Measurements from ENCODE around the gene C1QL1.

Gene C1QL1

DNA sequence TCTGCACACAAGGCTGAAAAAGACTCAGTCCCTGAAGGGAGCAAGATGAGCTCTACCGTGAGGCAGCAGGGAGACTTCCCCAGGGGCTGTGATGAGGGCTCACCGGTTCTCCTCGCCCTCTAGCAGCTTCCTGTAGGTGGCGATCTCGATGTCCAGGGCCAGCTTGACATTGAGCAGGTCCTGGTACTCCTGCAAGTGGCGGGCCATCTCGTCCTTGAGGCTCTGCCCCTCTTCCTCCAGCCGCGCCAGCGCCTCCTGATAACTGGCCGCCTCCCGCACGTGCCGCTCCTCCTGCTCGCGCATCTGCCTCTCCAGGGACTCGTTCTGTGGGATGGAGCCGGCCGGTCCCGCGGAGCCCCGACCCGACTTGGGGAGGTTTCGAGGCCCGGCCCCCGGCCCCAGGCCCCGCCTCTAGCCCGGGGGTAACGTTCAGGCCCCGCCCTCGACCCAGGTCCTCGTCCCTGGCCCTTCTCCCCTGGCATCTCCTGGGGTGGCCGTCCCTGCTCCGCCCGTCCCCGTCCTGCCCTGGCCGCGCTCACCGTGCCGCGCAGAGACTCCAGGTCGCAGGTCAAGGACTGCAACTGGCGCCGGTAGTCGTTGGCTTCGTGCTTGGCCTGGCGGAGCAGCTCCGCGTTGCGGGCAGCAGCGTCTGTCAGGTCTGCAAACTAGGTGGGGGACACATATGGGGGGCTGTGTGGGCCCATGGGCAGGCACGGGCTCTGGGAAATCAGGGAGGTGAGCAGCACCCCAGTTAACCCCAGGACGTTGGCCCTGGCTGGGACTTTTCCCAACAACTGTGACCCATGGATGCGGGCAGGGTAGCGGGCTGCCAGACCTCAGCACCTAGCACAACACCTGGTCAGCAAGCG is 56.7 kb downstream of the C1QL1 start:
- TF ChIP-seq EZH2 (IDR thresholded peaks at IDR 0.05; ENCODE audit: borderline replicate concordance, low read depth, low read length, severe bottlenecking) (no peak), CTCF (IDR thresholded peaks at IDR 0.05; ENCODE audit: borderline replicate concordance, extremely low read depth, low read length, poor library complexity, severe bottlenecking) (peak; percentile 69)
- Histone ChIP-seq H3K9ac (ENCODE audit: low read depth, low read length) (no peak overlapping the region), H3K36me3 (ENCODE audit: insufficient read depth, low read length) (no peaks in the 10 kb centered on the region), H4K20me1 (ENCODE audit: insufficient read depth, low read length) (no peaks in the 10 kb centered on the region; the same call in 1 of the 2 replicates), H3K4me2 (ENCODE audit: insufficient read depth, low read length) (no peak overlapping the region), H3K9me3 (ENCODE audit: insufficient read depth, low read length, severe bottlenecking) (no peaks in the 10 kb centered on the region), H2AFZ (ENCODE audit: low read depth, low read length) (no peak overlapping the region), H3K4me3 (ENCODE audit: low read depth in 1 of 2, low read length in 2 of 2) (no peak overlapping the region), H3K79me2 (ENCODE audit: insufficient read depth, low read length) (no peaks in the 10 kb centered on the region), H3K27me3 (ENCODE audit: insufficient read depth, low read length, poor library complexity) (peaks cover 2% of the 10 kb centered on the region), H3K4me1 (ENCODE audit: insufficient read depth, low read length) (no peaks in the 10 kb centered on the region), H3K27ac (ENCODE audit: low read length) (no peak overlapping the region)
- DNase-seq (peak; percentile 56), ATAC-seq (ENCODE audit: insufficient read depth, low read depth) (peak; percentile 75)

- H2AFZ ChIP-seq (ENCODE audit: low read depth, low read length) = no peak overlapping the region
- H3K4me3 ChIP-seq (ENCODE audit: low read depth in 1 of 2, low read length in 2 of 2) = no peak overlapping the region
- H4K20me1 ChIP-seq (ENCODE audit: insufficient read depth, low read length) = no peaks in the 10 kb centered on the region; the same call in 1 of the 2 replicates
- H3K27me3 ChIP-seq (ENCODE audit: insufficient read depth, low read length, poor library complexity) = peaks cover 2% of the 10 kb centered on the region
- H3K9ac ChIP-seq (ENCODE audit: low read depth, low read length) = no peak overlapping the region
- no peak for DNase-seq
- H3K9me3 ChIP-seq (ENCODE audit: insufficient read depth, low read length, severe bottlenecking) = no peaks in the 10 kb centered on the region
- no peaks in the 10 kb centered on the region for H3K4me1 ChIP-seq (ENCODE audit: insufficient read depth, low read length)
- TF ChIP-seq EZH2 (IDR thresholded peaks at IDR 0.05; ENCODE audit: borderline replicate concordance, low read depth, low read length, severe bottlenecking) = no peak
- no peak for TF ChIP-seq CTCF (IDR thresholded peaks at IDR 0.05; ENCODE audit: borderline replicate concordance, extremely low read depth, low read length, poor library complexity, severe bottlenecking)
- H3K4me2 ChIP-seq (ENCODE audit: insufficient read depth, low read length) = no peak overlapping the region
- no peaks in the 10 kb centered on the region for H3K36me3 ChIP-seq (ENCODE audit: insufficient read depth, low read length)
- H3K79me2 ChIP-seq (ENCODE audit: insufficient read depth, low read length) = no peaks in the 10 kb centered on the region
- ATAC-seq (ENCODE audit: insufficient read depth, low read depth) = no peak
- H3K27ac ChIP-seq (ENCODE audit: low read length) = no peak overlapping the region
These were observed 57.6 kb downstream of the C1QL1 start for GRCh38 chr17:44910231-44911106.
